GM12875 (cell line): Measurements from ENCODE around the gene CNN1.

Experiments used
- H3K4me3 ChIP-seq: one replicate; pipeline ENCODE4 v1.5.1; 2011; ENCODE audit warnings: low read depth, low read length, control low read depth
- CTCF ChIP-seq: IDR thresholded peaks from 2 replicates; pipeline ENCODE4 v1.5.1; 2011; ENCODE audit warnings: low read depth, mild to moderate bottlenecking, control low read depth, inconsistent platforms, low read length, moderate library complexity, borderline replicate concordance; ENCODE audit not compliant: insufficient read depth

Gene CNN1

GRCh38 chr19:11534538-11534937, 4.1 kb upstream of the CNN1 start:
- no peak overlapping the region for H3K4me3 ChIP-seq
- TF ChIP-seq CTCF: no peak

- TF ChIP-seq CTCF: no peak
- H3K4me3 ChIP-seq: no peak overlapping the region
Measured at GRCh38 chr19:11534948-11535347, 3.7 kb upstream of the CNN1 start.

GRCh38 chr19:11535792-11536595, 2.7 kb upstream of the CNN1 start:
- peak; percentile 96 for TF ChIP-seq CTCF
- peak overlapping the region; percentile 36 for H3K4me3 ChIP-seq

DNA sequence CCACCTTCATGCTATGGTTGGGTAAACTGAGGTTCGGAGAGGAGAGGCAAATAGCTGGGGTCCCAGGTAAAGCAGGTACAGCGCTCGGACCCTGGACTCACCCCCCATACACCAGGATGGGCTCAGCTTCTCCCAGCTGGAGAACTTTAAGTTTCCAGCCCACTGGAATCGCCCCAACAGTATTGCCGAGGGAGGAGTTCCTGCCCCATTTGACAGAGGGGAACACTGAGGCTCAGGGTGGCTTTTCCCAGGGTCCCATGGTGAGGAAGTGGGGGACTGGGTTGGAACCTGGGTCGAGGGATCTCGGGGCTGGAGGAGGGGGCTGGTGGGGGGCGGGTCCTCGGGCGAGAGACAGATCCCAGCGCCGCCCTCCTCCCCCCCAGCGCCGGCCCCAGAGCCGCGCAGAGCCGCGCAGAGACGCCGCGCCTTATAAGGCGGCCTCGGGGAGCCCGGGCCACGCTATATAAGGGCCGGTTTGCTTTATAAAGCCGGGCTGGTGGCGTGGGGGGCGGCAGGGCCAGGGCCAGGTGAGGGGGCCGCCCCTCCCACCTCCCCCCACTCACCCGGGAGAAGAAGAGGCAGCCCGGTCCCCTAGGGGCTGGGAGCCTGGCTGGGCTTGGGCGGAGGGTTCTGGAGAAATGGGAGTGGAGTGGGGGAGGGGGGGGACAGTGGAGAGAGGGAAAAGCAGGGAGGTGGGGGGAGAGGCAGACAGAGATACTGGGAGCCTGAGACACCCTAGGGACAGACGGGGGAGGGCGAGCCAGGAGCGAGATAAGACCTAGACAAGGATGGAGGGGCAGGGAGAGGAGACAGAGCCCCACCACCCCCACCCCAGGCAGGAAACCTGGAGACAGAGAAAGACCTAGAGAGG, 1.1 kb downstream of the CNN1 start:
- TF ChIP-seq CTCF: no peak
- no peak overlapping the region for H3K4me3 ChIP-seq

- no peak for TF ChIP-seq CTCF
- no peak overlapping the region for H3K4me3 ChIP-seq
Measured at GRCh38 chr19:11540645-11541044, 2.0 kb downstream of the CNN1 start.

DNA sequence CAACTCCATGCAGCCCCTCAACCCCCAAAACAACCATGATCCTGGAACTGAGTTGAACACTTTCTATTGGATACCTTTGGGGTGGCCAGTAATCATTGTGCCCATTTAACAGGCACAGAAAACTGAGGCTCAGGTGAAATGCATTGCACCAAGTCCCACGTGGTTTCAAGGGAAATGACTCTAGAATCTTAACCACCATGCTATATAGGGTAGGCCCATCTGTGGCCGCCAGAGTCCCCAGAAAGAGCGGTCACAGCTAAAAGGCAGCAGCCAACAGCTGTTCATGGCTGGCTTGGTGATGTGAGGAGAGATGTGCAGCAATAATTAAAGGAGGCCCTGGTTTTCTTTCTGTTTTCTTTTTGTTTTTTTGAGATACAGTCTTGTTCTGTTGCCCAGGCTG, 2.6 kb downstream of the CNN1 start:
- H3K4me3 ChIP-seq: no peak overlapping the region
- TF ChIP-seq CTCF: no peak
